ENCODE data around the gene TNXB.
A peak's percentile ranks its signal among the peaks of the same experiment; 100 is the strongest.
"Not testable (repeated sequence)": the region's sequence is repeated elsewhere in the genome, so short reads cannot be mapped to it uniquely, and the experiment has no call there.

TNXB gene

GRCh38 chr6:32047084-32047478 is 62.1 kb downstream of the TNXB start:
- no peak overlapping the region for H3K4me3 ChIP-seq (ENCODE audit: control insufficient read depth, low read depth, low read length)
- DNase-seq (ENCODE audit: low read depth) = peak; percentile 66
- TF ChIP-seq CTCF (conservative IDR thresholded peaks at IDR 0.05; ENCODE audit: control insufficient read depth, insufficient read depth, low read depth, low read length) = no peak

- H3K4me3 ChIP-seq (ENCODE audit: control insufficient read depth, low read depth, low read length) = no peak overlapping the region
- TF ChIP-seq CTCF (conservative IDR thresholded peaks at IDR 0.05; ENCODE audit: control insufficient read depth, insufficient read depth, low read depth, low read length) = no peak
- peak; percentile 20 for DNase-seq (ENCODE audit: low read depth)
Observed at GRCh38 chr6:32046450-32047083, 62.6 kb downstream of the TNXB start.

GRCh38 chr6:32045811-32046449 is 63.2 kb downstream of the TNXB start:
- no peak overlapping the region for H3K4me3 ChIP-seq (ENCODE audit: control insufficient read depth, low read depth, low read length)
- no peak for DNase-seq (ENCODE audit: low read depth)
- no peak for TF ChIP-seq CTCF (conservative IDR thresholded peaks at IDR 0.05; ENCODE audit: control insufficient read depth, insufficient read depth, low read depth, low read length)

GRCh38 chr6:32044916-32045315 is 64.2 kb downstream of the TNXB start:
- H3K4me3 ChIP-seq (ENCODE audit: control insufficient read depth, low read depth, low read length); DNase-seq (ENCODE audit: low read depth): not testable (repeated sequence)

- not testable (repeated sequence) for DNase-seq (ENCODE audit: low read depth); H3K4me3 ChIP-seq (ENCODE audit: control insufficient read depth, low read depth, low read length)
Observed at GRCh38 chr6:32043589-32044380, 65.4 kb downstream of the TNXB start.

- not testable (repeated sequence) for H3K4me3 ChIP-seq (ENCODE audit: control insufficient read depth, low read depth, low read length); DNase-seq (ENCODE audit: low read depth)
Observed at GRCh38 chr6:32042276-32042675, 66.9 kb downstream of the TNXB start.

GRCh38 chr6:32041385-32041784 is 67.8 kb downstream of the TNXB start:
- not testable (repeated sequence) for H3K4me3 ChIP-seq (ENCODE audit: control insufficient read depth, low read depth, low read length); DNase-seq (ENCODE audit: low read depth)

- not testable (repeated sequence) for DNase-seq (ENCODE audit: low read depth); H3K4me3 ChIP-seq (ENCODE audit: control insufficient read depth, low read depth, low read length)
Observed at GRCh38 chr6:32041050-32041321, 68.2 kb downstream of the TNXB start.

- not testable (repeated sequence) for DNase-seq (ENCODE audit: low read depth); H3K4me3 ChIP-seq (ENCODE audit: control insufficient read depth, low read depth, low read length)
Observed at GRCh38 chr6:32040299-32041049, 68.7 kb downstream of the TNXB start.

GRCh38 chr6:32039321-32040274 is 69.5 kb downstream of the TNXB start:
- DNase-seq (ENCODE audit: low read depth); H3K4me3 ChIP-seq (ENCODE audit: control insufficient read depth, low read depth, low read length): not testable (repeated sequence)

GRCh38 chr6:32038878-32039277 is 70.3 kb downstream of the TNXB start:
- H3K4me3 ChIP-seq (ENCODE audit: control insufficient read depth, low read depth, low read length); DNase-seq (ENCODE audit: low read depth): not testable (repeated sequence)

GRCh38 chr6:32037598-32038524 is 71.3 kb downstream of the TNXB start, which contains the start of gene CYP21A2:
Gene CYP21A2, plus strand, starts transcription at chr6:32038415. Its CDS starts 8 bp downstream, at chr6:32038423.
- DNase-seq (ENCODE audit: low read depth) = not testable (repeated sequence)

More at GRCh38 chr6:32037598-32038524, 71.3 kb downstream of the TNXB start, which contains the start of gene CYP21A2:
- H3K4me3 ChIP-seq (ENCODE audit: control insufficient read depth, low read depth, low read length) = not testable (repeated sequence)

Measured in fibroblast of mammary gland (primary cell).